OCI-LY7 (cell line): ENCODE measurements around the gene GRM4.

ENCODE experiments used
- CTCF ChIP-seq: fragments of 200-600 bp; sonication (generic); conservative IDR thresholded peaks from 2 replicates; pipeline ENCODE4 v1.5.1; 2014; ENCODE audit warnings: mild to moderate bottlenecking, antibody characterized with exemption, low read length, moderate library complexity, mixed read lengths
- EZH2phosphoT487 ChIP-seq: fragments of 200-600 bp; sonication (generic); IDR thresholded peaks from 2 replicates; pipeline ENCODE4 v1.6.1; 2018; ENCODE audit warnings: low read depth, borderline replicate concordance, mild to moderate bottlenecking, mixed run types, antibody characterized with exemption, low read length, moderate library complexity, mixed read lengths

GRCh38 chr6:33977606-33978411 is 168.1 kb downstream of the GRM4 start:
- TF ChIP-seq EZH2phosphoT487 (no peak), CTCF (no peak)
